ENCODE results near the gene INPP1.

The INPP1 gene

GRCh38 chr2:190342611-190343010 is 778 bp upstream of the INPP1 start:
- H3K4me3 ChIP-seq (ENCODE audit: insufficient read depth, low read depth, low read length, poor library complexity, severe bottlenecking): no peak overlapping the region
- DNase-seq: no peak
- H3K27ac ChIP-seq (ENCODE audit: insufficient read depth, low read length, poor library complexity, severe bottlenecking): no peak overlapping the region
- H3K36me3 ChIP-seq (ENCODE audit: control insufficient read depth, insufficient read depth, low read length): no peaks in the 10 kb centered on the region
- peaks cover 7% of the 10 kb centered on the region for H3K4me1 ChIP-seq (ENCODE audit: control insufficient read depth, insufficient read depth, low read length, poor library complexity, severe bottlenecking)
- H3K27me3 ChIP-seq (replicated peaks; ENCODE audit: control insufficient read depth, insufficient read depth, low read length, poor library complexity, severe bottlenecking): no peaks in the 10 kb centered on the region
- no peaks in the 10 kb centered on the region for H3K9me3 ChIP-seq (ENCODE audit: control insufficient read depth, low read length)

GRCh38 chr2:190343089-190343535 is 277 bp upstream of the INPP1 start:
- H3K36me3 ChIP-seq (ENCODE audit: control insufficient read depth, insufficient read depth, low read length): no peaks in the 10 kb centered on the region
- H3K4me1 ChIP-seq (ENCODE audit: control insufficient read depth, insufficient read depth, low read length, poor library complexity, severe bottlenecking): peaks cover 7% of the 10 kb centered on the region
- DNase-seq: no peak
- H3K27ac ChIP-seq (ENCODE audit: insufficient read depth, low read length, poor library complexity, severe bottlenecking): no peak overlapping the region
- peak overlapping the region; percentile 71 for H3K4me3 ChIP-seq (ENCODE audit: insufficient read depth, low read depth, low read length, poor library complexity, severe bottlenecking)
- no peaks in the 10 kb centered on the region for H3K9me3 ChIP-seq (ENCODE audit: control insufficient read depth, low read length)
- no peaks in the 10 kb centered on the region for H3K27me3 ChIP-seq (replicated peaks; ENCODE audit: control insufficient read depth, insufficient read depth, low read length, poor library complexity, severe bottlenecking)

- Histone ChIP-seq H3K9me3 (ENCODE audit: control insufficient read depth, low read length) (no peaks in the 10 kb centered on the region), H3K4me1 (ENCODE audit: control insufficient read depth, insufficient read depth, low read length, poor library complexity, severe bottlenecking) (peaks cover 7% of the 10 kb centered on the region), H3K4me3 (ENCODE audit: insufficient read depth, low read depth, low read length, poor library complexity, severe bottlenecking) (peak overlapping the region; percentile 71), H3K27me3 (replicated peaks; ENCODE audit: control insufficient read depth, insufficient read depth, low read length, poor library complexity, severe bottlenecking) (no peaks in the 10 kb centered on the region), H3K36me3 (ENCODE audit: control insufficient read depth, insufficient read depth, low read length) (no peaks in the 10 kb centered on the region), H3K27ac (ENCODE audit: insufficient read depth, low read length, poor library complexity, severe bottlenecking) (peak overlapping the region; percentile 15)
- no peak for DNase-seq
Measured at GRCh38 chr2:190344276-190344827, 963 bp downstream of the INPP1 start.

- no peak overlapping the region for H3K27ac ChIP-seq (ENCODE audit: insufficient read depth, low read length, poor library complexity, severe bottlenecking)
- no peak for DNase-seq
- no peaks in the 10 kb centered on the region for H3K4me1 ChIP-seq (ENCODE audit: control insufficient read depth, insufficient read depth, low read length, poor library complexity, severe bottlenecking)
- no peaks in the 10 kb centered on the region for H3K9me3 ChIP-seq (ENCODE audit: control insufficient read depth, low read length)
- no peaks in the 10 kb centered on the region for H3K36me3 ChIP-seq (ENCODE audit: control insufficient read depth, insufficient read depth, low read length)
- no peak overlapping the region for H3K4me3 ChIP-seq (ENCODE audit: insufficient read depth, low read depth, low read length, poor library complexity, severe bottlenecking)
- no peaks in the 10 kb centered on the region for H3K27me3 ChIP-seq (replicated peaks; ENCODE audit: control insufficient read depth, insufficient read depth, low read length, poor library complexity, severe bottlenecking)
Measured at GRCh38 chr2:190350371-190350770, 7.0 kb downstream of the INPP1 start.

- no peak overlapping the region for H3K27ac ChIP-seq (ENCODE audit: insufficient read depth, low read length, poor library complexity, severe bottlenecking)
- no peaks in the 10 kb centered on the region for H3K36me3 ChIP-seq (ENCODE audit: control insufficient read depth, insufficient read depth, low read length)
- no peaks in the 10 kb centered on the region for H3K4me1 ChIP-seq (ENCODE audit: control insufficient read depth, insufficient read depth, low read length, poor library complexity, severe bottlenecking)
- no peak overlapping the region for H3K4me3 ChIP-seq (ENCODE audit: insufficient read depth, low read depth, low read length, poor library complexity, severe bottlenecking)
- DNase-seq: no peak
- H3K9me3 ChIP-seq (ENCODE audit: control insufficient read depth, low read length): no peaks in the 10 kb centered on the region
- no peaks in the 10 kb centered on the region for H3K27me3 ChIP-seq (replicated peaks; ENCODE audit: control insufficient read depth, insufficient read depth, low read length, poor library complexity, severe bottlenecking)
Measured at GRCh38 chr2:190351955-190352354, 8.6 kb downstream of the INPP1 start.

- H3K27ac ChIP-seq (ENCODE audit: insufficient read depth, low read length, poor library complexity, severe bottlenecking): no peak overlapping the region
Measured at GRCh38 chr2:190352668-190353536, 9.5 kb downstream of the INPP1 start.

GRCh38 chr2:190353537-190353899 is 10.1 kb downstream of the INPP1 start:
- DNase-seq: no peak
- Histone ChIP-seq H3K4me3 (ENCODE audit: insufficient read depth, low read depth, low read length, poor library complexity, severe bottlenecking) (no peak overlapping the region), H3K27me3 (replicated peaks; ENCODE audit: control insufficient read depth, insufficient read depth, low read length, poor library complexity, severe bottlenecking) (no peaks in the 10 kb centered on the region), H3K4me1 (ENCODE audit: control insufficient read depth, insufficient read depth, low read length, poor library complexity, severe bottlenecking) (no peaks in the 10 kb centered on the region), H3K27ac (ENCODE audit: insufficient read depth, low read length, poor library complexity, severe bottlenecking) (no peak overlapping the region), H3K36me3 (ENCODE audit: control insufficient read depth, insufficient read depth, low read length) (no peaks in the 10 kb centered on the region), H3K9me3 (ENCODE audit: control insufficient read depth, low read length) (no peaks in the 10 kb centered on the region)

More at GRCh38 chr2:190352668-190353536, 9.5 kb downstream of the INPP1 start:
- H3K4me3 ChIP-seq (ENCODE audit: insufficient read depth, low read depth, low read length, poor library complexity, severe bottlenecking): no peak overlapping the region
- no peaks in the 10 kb centered on the region for H3K9me3 ChIP-seq (ENCODE audit: control insufficient read depth, low read length)
- H3K27me3 ChIP-seq (replicated peaks; ENCODE audit: control insufficient read depth, insufficient read depth, low read length, poor library complexity, severe bottlenecking): no peaks in the 10 kb centered on the region
- no peak for DNase-seq
- H3K36me3 ChIP-seq (ENCODE audit: control insufficient read depth, insufficient read depth, low read length): no peaks in the 10 kb centered on the region
- H3K4me1 ChIP-seq (ENCODE audit: control insufficient read depth, insufficient read depth, low read length, poor library complexity, severe bottlenecking): no peaks in the 10 kb centered on the region

- no peak overlapping the region for H3K4me3 ChIP-seq (ENCODE audit: insufficient read depth, low read depth, low read length, poor library complexity, severe bottlenecking)
- H3K4me1 ChIP-seq (ENCODE audit: control insufficient read depth, insufficient read depth, low read length, poor library complexity, severe bottlenecking): no peaks in the 10 kb centered on the region
- H3K27ac ChIP-seq (ENCODE audit: insufficient read depth, low read length, poor library complexity, severe bottlenecking): no peak overlapping the region
- no peaks in the 10 kb centered on the region for H3K9me3 ChIP-seq (ENCODE audit: control insufficient read depth, low read length)
- no peaks in the 10 kb centered on the region for H3K36me3 ChIP-seq (ENCODE audit: control insufficient read depth, insufficient read depth, low read length)
- H3K27me3 ChIP-seq (replicated peaks; ENCODE audit: control insufficient read depth, insufficient read depth, low read length, poor library complexity, severe bottlenecking): no peaks in the 10 kb centered on the region
- no peak for DNase-seq
Measured at GRCh38 chr2:190354003-190354690, 10.8 kb downstream of the INPP1 start.

- no peak for DNase-seq
- Histone ChIP-seq H3K9me3 (ENCODE audit: control insufficient read depth, low read length) (no peaks in the 10 kb centered on the region), H3K4me3 (ENCODE audit: insufficient read depth, low read depth, low read length, poor library complexity, severe bottlenecking) (no peak overlapping the region), H3K27ac (ENCODE audit: insufficient read depth, low read length, poor library complexity, severe bottlenecking) (no peak overlapping the region), H3K27me3 (replicated peaks; ENCODE audit: control insufficient read depth, insufficient read depth, low read length, poor library complexity, severe bottlenecking) (no peaks in the 10 kb centered on the region), H3K36me3 (ENCODE audit: control insufficient read depth, insufficient read depth, low read length) (no peaks in the 10 kb centered on the region), H3K4me1 (ENCODE audit: control insufficient read depth, insufficient read depth, low read length, poor library complexity, severe bottlenecking) (no peaks in the 10 kb centered on the region)
Measured at GRCh38 chr2:190355968-190356644, 12.7 kb downstream of the INPP1 start.
